CD4-positive, alpha-beta T cell (primary cell): ENCODE measurements around the gene CDH12. TPM values are rescaled to one million over a fixed set of nuclear protein-coding genes. Genes with fewer than 3 reads are reported as not detected.

Experiments
- ATAC-seq: fragments of 200-7000 bp; cut with Tn5 transposase; one replicate; pipeline ENCODE4 v1.10.0; 2022; ENCODE audit warnings: mild to moderate bottlenecking; ENCODE audit not compliant: poor library complexity
- CTCF ChIA-PET: fragments of 350-600 bp; sonication (Branson Sonifier 250); formaldehyde crosslinking; loops from one replicate; lab custom pipeline; 2021; ENCODE audit warnings: antibody characterized with exemption, inconsistent platforms; lab: Charles Lee
- POLR2A ChIA-PET: fragments of 350-600 bp; sonication (Branson Sonifier 250); formaldehyde crosslinking; loops from one replicate; lab custom pipeline; 2021; ENCODE audit warnings: antibody characterized with exemption, inconsistent platforms; lab: Charles Lee
- DNase-seq, 14 experiments: peaks; one replicate each; pipeline ENCODE4 v3.0.0-alpha.2; 2013 to 2020; ENCODE audit warnings: mixed read lengths in 2 of 14
- H3K27ac ChIP-seq, 2 donors: one replicate each; pipeline versions ENCODE4 v1.5.1 to v1.7.0; 2013; ENCODE audit warnings: low read length in 2 of 2, low read depth in 1 of 2, mild to moderate bottlenecking in 1 of 2
- H3K27me3 ChIP-seq, 2 experiments: 1 replicate in 1 of 2; 2 replicates in 1 of 2; pipeline versions ENCODE4 v1.6.1 to v1.7.0; 2013; ENCODE audit warnings: low read length in 2 of 2, control low read depth in 1 of 2, mild to moderate bottlenecking in 1 of 2, moderate library complexity in 1 of 2; ENCODE audit not compliant: insufficient read depth in 2 of 2, control insufficient read depth in 1 of 2
- H3K36me3 ChIP-seq: one replicate; pipeline ENCODE4 v1.6.1; 2013; ENCODE audit warnings: low read length, control low read depth; ENCODE audit not compliant: insufficient read depth
- H3K4me1 ChIP-seq: one replicate; pipeline ENCODE4 v1.6.1; 2013; ENCODE audit warnings: low read length, control low read depth; ENCODE audit not compliant: insufficient read depth
- H3K4me3 ChIP-seq: one replicate; pipeline ENCODE4 v1.5.1; 2013; ENCODE audit warnings: mild to moderate bottlenecking, low read length, moderate library complexity
- H3K9me3 ChIP-seq, 2 experiments: 1 replicate in 1 of 2; 2 replicates in 1 of 2; pipeline versions ENCODE4 v1.6.1 to v1.7.0; 2013; ENCODE audit warnings: low read length in 2 of 2, mild to moderate bottlenecking in 2 of 2, control low read depth in 1 of 2, moderate library complexity in 1 of 2; ENCODE audit not compliant: control insufficient read depth in 1 of 2, insufficient read depth in 1 of 2
- H3K27ac Mint-ChIP-seq: one replicate; pipeline ENCODE4 v1.8.0; 2020; ENCODE audit warnings: mixed read lengths
- H3K27me3 Mint-ChIP-seq: one replicate; pipeline ENCODE4 v1.8.0; 2021; ENCODE audit warnings: mixed read lengths
- H3K36me3 Mint-ChIP-seq: one replicate; pipeline ENCODE4 v1.8.0; 2021; ENCODE audit warnings: low read depth, mixed read lengths
- H3K4me1 Mint-ChIP-seq: one replicate; pipeline ENCODE4 v1.8.0; 2021; ENCODE audit warnings: low read depth, mixed read lengths
- H3K4me3 Mint-ChIP-seq: one replicate; pipeline ENCODE4 v1.8.0; 2020; ENCODE audit warnings: mild to moderate bottlenecking, mixed read lengths
- H3K9me3 Mint-ChIP-seq: one replicate; pipeline ENCODE4 v1.8.0; 2020; ENCODE audit warnings: mixed read lengths
- intact Hi-C, 2 experiments: fragments of 100-400 bp; cut with DNase I in 1 of 2; cut with micrococcal nuclease in 1 of 2; formaldehyde crosslinking; loops; one replicate each; pipeline versions ENCODE4 v1.15.1 to v1.9.0; 2023 to 2025; cut with DNase I, micrococcal nuclease
- total RNA-seq, 174 experiments: library from RNA in 2 of 174; stranded (reverse) in 2 of 174; gene quantifications; one replicate each; pipeline ENCODE4 v1.2.3 and lab custom pipeline; 2021 to 2026
- TF ChIP-seq, protein P1 (sequence below): fragments of 200-600 bp; IDR thresholded peaks from one replicate; pipeline ENCODE4 v1.8.0; 2022; ENCODE audit warnings: antibody characterized with exemption, mild to moderate bottlenecking

The CDH12 gene
- total RNA-seq, 2 experiments from 2014 or later, result not detected

GRCh38 chr5:22306011-22306410, 547.1 kb downstream of the CDH12 start:
- no peak for ATAC-seq

GRCh38 chr5:22295832-22296231, 557.3 kb downstream of the CDH12 start:
- no peaks in the 10 kb centered on the region for H3K4me1 ChIP-seq
- Mint-ChIP-seq H3K4me1 (no peaks in the 10 kb centered on the region), H3K27me3 (no peaks in the 10 kb centered on the region), H3K36me3 (no peaks in the 10 kb centered on the region), H3K9me3 (peaks cover 12% of the 10 kb centered on the region), H3K4me3 (no peak overlapping the region), H3K27ac (no peak overlapping the region)
- no peak for ATAC-seq
- POLR2A ChIA-PET, result no interaction called here
- TF ChIP-seq, protein P1, sequence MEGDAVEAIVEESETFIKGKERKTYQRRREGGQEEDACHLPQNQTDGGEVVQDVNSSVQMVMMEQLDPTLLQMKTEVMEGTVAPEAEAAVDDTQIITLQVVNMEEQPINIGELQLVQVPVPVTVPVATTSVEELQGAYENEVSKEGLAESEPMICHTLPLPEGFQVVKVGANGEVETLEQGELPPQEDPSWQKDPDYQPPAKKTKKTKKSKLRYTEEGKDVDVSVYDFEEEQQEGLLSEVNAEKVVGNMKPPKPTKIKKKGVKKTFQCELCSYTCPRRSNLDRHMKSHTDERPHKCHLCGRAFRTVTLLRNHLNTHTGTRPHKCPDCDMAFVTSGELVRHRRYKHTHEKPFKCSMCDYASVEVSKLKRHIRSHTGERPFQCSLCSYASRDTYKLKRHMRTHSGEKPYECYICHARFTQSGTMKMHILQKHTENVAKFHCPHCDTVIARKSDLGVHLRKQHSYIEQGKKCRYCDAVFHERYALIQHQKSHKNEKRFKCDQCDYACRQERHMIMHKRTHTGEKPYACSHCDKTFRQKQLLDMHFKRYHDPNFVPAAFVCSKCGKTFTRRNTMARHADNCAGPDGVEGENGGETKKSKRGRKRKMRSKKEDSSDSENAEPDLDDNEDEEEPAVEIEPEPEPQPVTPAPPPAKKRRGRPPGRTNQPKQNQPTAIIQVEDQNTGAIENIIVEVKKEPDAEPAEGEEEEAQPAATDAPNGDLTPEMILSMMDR, result no peak
- no peaks in the 10 kb centered on the region for H3K36me3 ChIP-seq
- H3K9me3 ChIP-seq, result peaks cover 9 to 14% of the 10 kb centered on the region in 2 experiments
- H3K27ac ChIP-seq, result no peak overlapping the region
- no peak for DNase-seq
- no peak overlapping the region for H3K4me3 ChIP-seq
- H3K27me3 ChIP-seq, result no peaks in the 10 kb centered on the region
- intact Hi-C loops, result no loop called here
- CTCF ChIA-PET, result no interaction called here

More at GRCh38 chr5:22306011-22306410, 547.1 kb downstream of the CDH12 start:
- Mint-ChIP-seq H3K36me3 (no peaks in the 10 kb centered on the region), H3K4me3 (no peak overlapping the region), H3K27ac (no peak overlapping the region), H3K4me1 (no peaks in the 10 kb centered on the region), H3K9me3 (peaks cover 6% of the 10 kb centered on the region), H3K27me3 (no peaks in the 10 kb centered on the region)
- intact Hi-C loops, result no loop called here
- POLR2A ChIA-PET, result no interaction called here
- TF ChIP-seq, protein P1, result no peak
- CTCF ChIA-PET, result no interaction called here
- Histone ChIP-seq H3K4me1 (no peaks in the 10 kb centered on the region), H3K27ac (no peak overlapping the region), H3K4me3 (no peak overlapping the region), H3K27me3 (no peaks in the 10 kb centered on the region), H3K9me3 (peaks cover 0 to 6% of the 10 kb centered on the region in 2 experiments), H3K36me3 (no peaks in the 10 kb centered on the region)
- no peak for DNase-seq

- TF ChIP-seq, protein P1, result no peak
- Mint-ChIP-seq H3K27ac (no peak overlapping the region), H3K4me3 (no peak overlapping the region), H3K4me1 (no peaks in the 10 kb centered on the region), H3K9me3 (peaks cover 14% of the 10 kb centered on the region), H3K27me3 (no peaks in the 10 kb centered on the region), H3K36me3 (no peaks in the 10 kb centered on the region)
- intact Hi-C loops, result no loop called here
- DNase-seq, result no peak
- Histone ChIP-seq H3K9me3 (peaks cover 9 to 20% of the 10 kb centered on the region in 2 experiments), H3K36me3 (no peaks in the 10 kb centered on the region), H3K27me3 (no peaks in the 10 kb centered on the region), H3K4me3 (no peak overlapping the region), H3K27ac (no peak overlapping the region), H3K4me1 (no peaks in the 10 kb centered on the region)
- no peak for ATAC-seq
- ChIA-PET CTCF (no interaction called here), POLR2A (no interaction called here)
Measured at GRCh38 chr5:22293147-22293546, 560.0 kb downstream of the CDH12 start.
